ENCODE results near the gene PLEK2.
A peak's percentile ranks its signal among the peaks of the same experiment; 100 is the strongest.
"Not testable (repeated sequence)": the region's sequence is repeated elsewhere in the genome, so short reads cannot be mapped to it uniquely, and the experiment has no call there.

The PLEK2 gene

GRCh38 chr14:67411820-67412421, at the start of gene PLEK2:
PLEK2 (minus strand) TSS chr14:67412165; CDS start chr14:67412059, 106 bp downstream.
- DNase-seq: no peak

DNA sequence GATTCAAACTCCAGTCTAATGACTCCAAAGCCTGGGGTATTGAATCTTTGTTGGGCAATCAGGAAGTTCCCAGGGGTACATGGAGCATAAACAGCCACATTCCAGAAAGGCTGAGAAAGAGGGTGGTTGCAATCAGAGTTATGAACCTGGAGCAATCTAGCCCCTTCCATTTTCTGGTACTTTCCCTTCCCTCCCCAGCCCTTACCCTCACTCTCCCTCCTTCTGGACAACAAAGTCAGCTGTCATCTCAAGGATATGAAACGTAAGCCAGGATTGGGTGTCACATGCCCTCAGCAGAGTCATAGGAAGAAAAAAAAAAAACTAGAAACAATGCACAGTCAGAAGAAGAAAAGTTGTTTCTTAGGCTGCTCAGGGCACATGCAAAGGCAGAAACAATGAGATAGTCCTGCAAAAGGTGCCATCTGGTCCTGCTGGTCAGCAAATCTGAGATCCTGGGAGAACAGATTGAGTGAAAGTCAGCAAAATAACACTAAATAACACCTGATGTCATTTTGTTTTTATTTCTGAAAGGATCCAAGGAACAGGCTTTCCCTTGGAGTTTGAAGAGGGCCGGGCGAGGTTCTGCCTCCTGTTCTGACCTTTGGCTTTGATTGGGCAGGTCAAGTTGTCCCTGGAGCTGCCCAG, 49.5 kb upstream of the PLEK2 start:
- peak; percentile 38 for DNase-seq

- no peak for DNase-seq
Observed at GRCh38 chr14:67459336-67459735, 47.4 kb upstream of the PLEK2 start.

GRCh38 chr14:67457782-67458181, 45.8 kb upstream of the PLEK2 start:
- no peak for DNase-seq

DNA sequence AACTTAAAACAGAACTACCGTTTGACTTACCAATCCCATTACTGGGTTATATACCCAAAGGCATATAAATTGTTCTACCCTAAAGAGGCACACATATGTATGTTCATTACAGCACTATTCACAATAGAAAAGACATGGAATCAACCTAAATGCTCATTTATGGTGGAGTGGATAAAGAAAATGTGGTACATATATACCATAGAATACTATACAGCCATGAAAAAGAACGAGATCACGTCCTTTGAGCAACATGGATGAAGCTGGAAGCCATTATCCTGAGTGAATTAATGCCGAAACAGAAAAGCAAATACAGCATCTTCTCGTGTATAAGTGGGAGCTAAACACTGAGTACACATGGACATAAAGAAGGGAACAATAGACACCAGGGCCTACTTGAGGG, 44.8 kb upstream of the PLEK2 start:
- DNase-seq: no peak

DNA sequence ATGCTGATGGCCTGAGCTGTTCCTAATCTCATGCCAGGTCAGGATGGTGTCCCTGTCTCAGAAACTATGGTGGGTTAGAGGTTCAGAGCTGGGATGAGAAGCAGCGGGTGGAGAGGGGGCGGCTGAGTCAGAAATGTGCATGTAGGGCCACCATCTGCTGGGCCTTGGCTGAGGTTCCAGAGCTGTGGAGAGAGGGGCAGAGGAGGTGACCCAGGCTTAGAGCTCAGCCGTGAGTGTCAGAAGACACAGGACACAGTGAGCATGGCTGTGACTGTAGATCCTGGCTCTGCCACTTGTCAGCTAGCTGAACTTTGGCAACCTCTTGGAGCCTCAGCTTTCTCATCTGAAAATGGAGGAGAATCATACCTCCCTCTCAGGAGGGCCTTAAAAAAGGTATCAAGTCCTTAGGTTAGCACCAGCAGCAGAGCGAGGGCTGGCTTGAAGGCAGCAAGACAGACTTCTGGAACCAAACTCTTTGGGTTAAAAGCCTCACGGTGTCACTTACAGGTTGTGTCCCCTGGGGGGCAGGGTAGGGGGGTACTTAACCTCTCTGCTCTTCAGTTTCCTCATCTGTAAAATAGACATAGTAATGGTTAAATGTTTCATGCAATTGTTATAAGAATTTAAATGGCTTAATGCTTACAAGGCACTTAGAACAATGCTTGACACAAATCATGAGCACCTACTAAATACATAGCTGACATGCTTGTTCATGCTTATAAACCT, 41.8 kb upstream of the PLEK2 start:
- DNase-seq: no peak

DNA sequence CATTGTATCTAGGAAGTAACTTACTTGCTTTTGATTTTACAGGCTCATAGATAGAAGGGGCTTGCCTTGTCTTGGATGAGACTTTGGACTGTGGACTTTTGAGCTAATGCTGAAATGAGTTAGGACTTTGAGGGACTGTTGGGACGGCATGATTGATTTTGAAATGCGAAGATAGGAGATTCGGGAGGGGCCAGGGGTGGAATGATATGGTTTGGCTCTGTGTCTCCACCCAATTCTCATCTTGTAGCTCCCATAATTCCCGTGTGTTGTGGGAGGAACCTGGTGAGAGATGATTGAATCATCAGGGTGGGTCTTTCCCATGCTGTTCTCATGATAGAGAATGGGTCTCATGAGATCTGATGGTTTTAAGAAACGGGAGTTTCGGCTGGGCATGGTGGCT, 39.7 kb upstream of the PLEK2 start:
- DNase-seq: not testable (repeated sequence)

GRCh38 chr14:67449096-67449495, 37.1 kb upstream of the PLEK2 start:
- no peak for DNase-seq

- no peak for DNase-seq
Observed at GRCh38 chr14:67447033-67447381, 35.0 kb upstream of the PLEK2 start.

DNA sequence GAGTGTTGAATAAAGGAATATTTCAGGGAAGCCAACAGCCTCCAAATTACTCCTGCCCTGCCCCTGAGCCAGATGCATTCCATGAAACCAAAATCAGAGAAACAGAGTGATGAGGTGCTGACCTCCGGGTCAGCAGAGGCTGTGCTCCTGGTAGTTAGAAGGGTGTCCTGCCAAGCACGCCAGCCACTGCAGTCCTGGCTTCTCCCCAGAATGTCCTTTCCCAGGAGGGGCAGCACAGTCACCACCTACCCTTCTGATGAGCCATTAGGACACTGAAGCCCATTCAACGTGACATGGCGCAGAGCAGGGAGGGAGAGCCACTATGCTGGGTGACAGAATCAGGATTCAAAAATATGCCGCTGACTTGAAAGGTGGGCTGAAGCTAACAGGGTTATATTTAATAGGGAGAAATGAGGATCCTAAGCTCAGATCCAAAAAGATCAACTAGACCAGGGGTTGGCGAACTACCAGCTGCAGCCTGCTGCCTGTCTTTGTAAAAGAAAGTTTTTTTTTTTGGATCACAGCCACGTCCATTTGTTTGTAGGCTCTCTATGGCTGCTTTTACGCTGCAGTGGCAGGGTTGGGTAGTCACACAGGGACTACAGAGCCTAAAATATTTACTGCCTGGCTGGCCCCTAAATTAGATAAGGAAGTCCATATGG, 34.5 kb upstream of the PLEK2 start:
- no peak for DNase-seq

DNA sequence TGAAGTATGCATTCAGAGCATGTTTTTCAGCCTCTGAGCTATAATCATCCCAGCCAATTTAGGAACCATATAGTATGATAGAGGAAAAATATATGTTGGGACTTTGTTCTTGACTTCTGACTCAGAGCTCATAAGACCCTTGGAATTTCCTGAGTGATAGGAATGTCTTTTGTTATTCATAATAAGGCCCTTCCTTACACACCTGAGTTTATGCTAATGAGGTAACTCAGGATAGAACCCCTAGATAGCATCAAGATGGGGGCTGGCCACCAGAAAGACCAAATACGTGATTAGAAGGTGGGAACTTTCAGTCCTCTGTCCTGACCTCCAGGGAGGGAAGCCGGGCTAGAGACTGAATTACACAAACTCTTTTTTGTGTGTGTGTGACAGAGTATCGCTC, 32.4 kb upstream of the PLEK2 start:
- DNase-seq: no peak

DNA sequence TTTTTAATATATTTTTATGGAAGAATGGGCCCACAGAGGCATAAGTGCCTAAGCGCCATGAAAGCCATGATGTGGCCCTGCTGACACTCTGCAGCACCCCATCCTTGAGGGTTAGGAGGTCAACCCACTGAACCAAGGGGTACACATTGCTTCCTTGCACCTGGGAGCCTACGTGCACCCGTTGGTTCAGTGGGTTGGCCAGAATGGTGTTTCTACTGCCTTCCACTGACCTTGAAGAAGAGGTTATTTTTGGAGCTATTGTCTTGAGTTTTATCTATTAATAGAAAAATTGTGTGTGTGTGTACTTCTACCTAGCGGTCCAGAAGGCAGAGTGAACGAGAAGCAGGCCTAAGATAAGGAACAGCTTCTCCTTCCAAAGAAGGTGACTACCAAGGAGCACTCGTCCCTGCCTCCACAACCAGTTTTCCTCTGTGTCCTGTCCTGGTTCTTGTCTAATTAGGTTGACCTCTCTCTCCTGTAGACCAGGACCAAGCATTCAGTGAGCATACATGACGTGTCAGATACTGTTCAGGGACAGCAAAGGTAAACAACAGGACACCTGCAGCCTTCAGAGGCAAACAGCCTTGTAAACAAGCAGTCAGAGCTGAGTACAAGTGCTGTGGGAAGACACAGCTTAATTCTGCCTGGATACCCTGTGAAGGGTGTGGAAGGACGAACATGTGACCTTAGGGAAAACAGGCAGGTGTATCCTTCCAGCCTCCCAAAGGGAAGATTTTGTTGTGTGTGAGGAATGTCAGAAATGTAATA, 30.4 kb upstream of the PLEK2 start:
- DNase-seq: no peak

- no peak for DNase-seq
Observed at GRCh38 chr14:67441672-67442071, 29.7 kb upstream of the PLEK2 start.

DNA sequence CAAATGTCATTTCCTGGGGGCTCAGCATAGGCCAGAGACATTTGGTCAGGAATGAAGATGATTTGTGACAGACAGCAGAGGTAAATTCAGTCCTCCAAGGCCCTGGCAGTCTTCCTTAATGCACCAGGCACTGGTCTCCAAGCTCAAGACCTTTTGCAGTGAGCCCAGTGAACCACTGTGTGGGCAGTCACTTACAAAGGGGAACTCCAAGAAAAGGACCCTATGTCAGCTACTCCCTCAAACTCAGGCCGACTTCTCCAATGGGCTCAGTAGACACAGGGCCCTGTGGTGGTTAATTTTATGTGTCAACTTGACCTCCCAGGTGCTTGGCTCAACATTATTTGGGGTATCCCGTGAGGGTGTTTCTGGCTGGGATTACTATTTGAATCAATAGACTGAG, 29.3 kb upstream of the PLEK2 start:
- DNase-seq: no peak

DNA sequence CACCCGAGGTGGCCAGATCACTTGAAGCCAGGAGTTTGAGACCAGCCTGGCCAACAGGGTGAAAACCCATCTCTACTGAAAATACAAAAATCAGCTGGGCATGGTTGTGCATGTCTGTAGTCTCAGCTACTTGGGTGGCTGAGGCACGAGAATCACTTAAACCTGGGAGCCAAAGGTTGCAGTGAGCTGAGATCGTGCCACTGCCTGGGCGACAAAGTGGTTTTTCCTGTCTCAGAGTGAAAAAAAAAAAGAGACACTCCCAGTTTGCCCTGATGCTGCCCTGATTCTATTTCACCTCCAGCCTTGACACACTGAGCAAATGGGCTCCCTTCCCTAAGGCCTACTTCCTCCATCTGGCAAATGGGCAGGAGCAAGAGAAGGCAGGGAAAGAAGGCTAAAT, 28.5 kb upstream of the PLEK2 start:
- DNase-seq: no peak

DNA sequence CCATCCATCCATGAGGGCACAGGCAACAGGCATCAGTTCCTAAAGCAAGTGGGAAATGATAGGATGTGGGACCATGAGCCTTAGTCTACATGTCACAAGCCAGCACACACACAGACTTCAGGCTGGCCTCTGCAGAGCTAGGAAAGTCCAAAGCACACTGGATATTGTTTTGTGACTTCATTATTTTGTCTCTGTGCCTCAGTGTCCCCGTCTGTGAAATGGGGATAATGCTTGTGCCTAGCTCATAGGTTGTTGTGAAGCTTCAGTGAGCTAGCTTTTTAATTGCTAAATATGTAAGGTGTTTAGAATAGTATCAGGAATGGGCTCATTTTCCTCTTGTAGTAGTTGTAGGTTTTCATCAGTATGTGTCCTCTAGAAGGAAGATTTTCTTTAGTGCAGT, 27.0 kb upstream of the PLEK2 start:
- DNase-seq: no peak

DNA sequence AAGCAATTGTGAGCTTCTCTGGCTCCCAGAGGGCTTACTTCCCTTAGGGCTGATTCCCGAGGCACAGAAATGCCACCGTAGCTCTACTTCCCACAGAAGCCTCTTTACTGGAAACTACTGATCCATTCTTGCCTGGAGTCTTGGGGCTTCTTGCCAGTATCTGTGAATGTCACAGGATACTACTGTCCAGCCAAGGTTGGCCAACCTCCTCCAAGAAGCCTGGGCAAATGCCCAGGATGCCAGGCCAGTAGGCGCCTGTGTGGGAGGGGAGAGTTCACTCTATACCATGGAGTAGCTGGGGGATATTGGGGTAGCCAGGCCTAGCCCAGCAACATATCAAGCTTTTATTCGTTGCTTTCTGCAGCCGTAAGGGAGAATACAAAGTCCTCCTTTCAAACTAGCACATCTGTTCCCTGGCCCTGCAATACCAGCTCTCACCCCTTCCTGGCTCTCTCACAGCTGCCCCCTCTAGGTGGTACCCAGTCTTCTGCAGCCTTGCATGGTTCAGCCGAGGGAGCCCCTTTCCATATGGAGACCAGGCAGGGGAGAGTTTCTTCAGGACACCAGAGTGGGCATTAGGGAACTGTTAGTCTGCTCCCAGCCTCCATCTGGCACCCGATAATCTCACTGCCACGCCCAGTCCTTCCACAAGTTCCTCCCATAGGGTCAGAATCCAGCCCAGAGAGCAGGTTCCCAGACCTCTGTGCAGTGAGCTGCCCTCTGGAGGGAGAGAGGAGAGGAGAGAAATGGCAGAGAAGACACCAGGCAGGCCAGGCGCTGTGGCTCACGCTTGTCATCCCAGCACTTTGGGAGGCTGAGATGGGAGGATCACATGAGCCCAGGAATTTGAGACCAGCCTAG, 24.3 kb upstream of the PLEK2 start:
- DNase-seq: no peak

- DNase-seq: no peak
Observed at GRCh38 chr14:67435603-67436002, 23.6 kb upstream of the PLEK2 start.

DNA sequence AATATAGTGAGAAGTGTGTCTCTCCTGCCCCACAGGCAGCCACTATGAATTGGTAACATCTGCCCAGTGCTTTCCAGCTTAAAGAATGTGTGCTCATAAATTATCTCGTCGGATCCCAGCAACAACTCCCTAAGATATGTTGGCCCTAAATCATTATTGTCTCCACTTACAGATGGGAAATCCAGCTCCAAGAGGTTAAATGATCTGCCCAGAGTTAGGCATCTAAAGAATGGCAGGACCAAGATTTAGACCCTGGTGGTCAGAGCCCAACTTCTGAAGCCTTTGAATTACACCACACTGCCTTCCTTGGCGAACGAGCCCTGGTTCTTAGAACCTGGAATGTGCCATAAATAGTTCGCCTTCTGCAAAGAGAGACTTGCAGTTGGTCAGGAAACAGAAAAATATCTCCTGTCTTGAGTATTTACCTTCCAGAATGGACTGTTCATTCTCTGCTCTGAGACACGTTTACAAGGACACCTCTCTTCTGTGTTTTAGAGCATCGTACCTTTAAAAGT, 20.1 kb upstream of the PLEK2 start:
- DNase-seq: no peak

DNA sequence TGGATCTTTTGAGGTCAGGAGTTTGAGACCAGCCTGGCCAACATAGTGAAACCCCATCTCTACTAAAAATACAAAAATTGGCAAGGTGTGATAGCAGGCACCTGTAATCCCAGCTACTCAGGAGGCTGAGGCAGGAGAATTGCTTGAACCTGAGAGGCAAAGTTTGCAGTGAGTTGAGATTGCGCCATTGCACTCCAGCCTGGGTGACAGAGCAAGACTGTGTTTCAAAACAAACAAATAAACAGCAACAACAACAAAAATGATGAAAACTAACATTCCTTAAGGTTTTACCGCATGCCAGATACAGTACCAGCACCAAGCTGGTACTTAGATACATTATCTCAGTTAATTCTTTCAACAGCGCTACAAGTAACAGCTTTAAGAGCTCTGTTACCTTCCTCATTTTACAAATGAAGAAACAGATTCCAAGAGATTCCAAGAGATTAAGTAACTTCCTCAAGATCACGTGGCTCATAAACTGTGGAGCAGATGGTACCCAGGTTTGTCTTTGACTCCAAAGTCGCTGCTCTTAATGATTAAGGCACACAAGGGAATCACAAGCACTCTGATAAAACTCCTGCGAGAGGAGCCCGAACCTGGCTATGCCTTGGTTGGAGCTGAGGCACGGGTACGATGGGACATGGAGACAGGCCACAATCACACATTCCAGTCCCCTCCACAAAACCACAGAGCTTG, 17.7 kb upstream of the PLEK2 start:
- peak; percentile 21 for DNase-seq

DNA sequence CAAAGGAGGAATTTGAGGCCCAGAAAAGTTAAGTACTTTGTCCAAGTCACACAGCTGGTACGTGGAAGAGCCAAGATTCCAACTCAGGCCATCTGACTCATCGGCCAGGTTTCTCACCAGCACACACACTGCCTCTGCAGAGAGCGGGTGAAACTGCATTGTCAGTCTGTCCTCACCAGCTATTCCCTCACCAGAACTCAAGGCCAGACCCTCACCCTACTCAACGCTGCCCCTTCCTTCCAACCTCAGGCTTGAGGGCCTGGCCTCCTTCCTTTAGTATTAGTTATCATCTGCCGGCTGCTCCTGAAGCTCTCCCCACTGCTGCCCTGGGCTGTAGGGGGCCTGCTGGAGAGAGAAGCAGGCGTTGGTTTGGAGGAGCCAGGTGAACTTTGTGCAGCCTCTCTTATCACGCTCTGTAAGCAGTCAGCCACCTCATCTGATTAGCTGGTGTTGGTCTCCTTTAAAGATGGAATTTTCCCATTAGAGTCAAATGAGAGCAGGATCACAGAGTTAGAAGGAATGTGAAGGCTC, 16.6 kb upstream of the PLEK2 start:
- DNase-seq: peak; percentile 71
